ENCODE results near the gene OSBP.

- no peak for TF ChIP-seq EP300 (IDR thresholded peaks at IDR 0.05)
- TF ChIP-seq CTCF (IDR thresholded peaks at IDR 0.05): no peak
These were observed 70.2 kb downstream of the OSBP start for GRCh38 chr11:59545179-59546020.
